H9 (cell line): ENCODE results near the gene THRB. TPM values are rescaled to one million over a fixed set of nuclear protein-coding genes. Genes with fewer than 3 reads are reported as not detected.

Source experiments
- DNase-seq: peaks from one replicate; pipeline ENCODE4 v3.0.0-alpha.2; 2017
- H2AFZ ChIP-seq: one replicate; pipeline ENCODE4 v1.6.1; 2013; ENCODE audit warnings: mild to moderate bottlenecking, low read length, control low read depth, moderate library complexity
- H2AK5ac ChIP-seq: 2 replicates; pipeline ENCODE4 v1.6.1; 2013; ENCODE audit warnings: low read length, control low read depth, mixed read lengths; ENCODE audit not compliant: insufficient read length
- H2BK120ac ChIP-seq: one replicate; pipeline ENCODE4 v1.6.1; 2013; ENCODE audit warnings: low read depth, mild to moderate bottlenecking, low read length, control low read depth, inconsistent platforms; ENCODE audit not compliant: poor library complexity, severe bottlenecking
- H2BK12ac ChIP-seq: 2 replicates; pipeline ENCODE4 v1.6.1; 2013; ENCODE audit warnings: low read length, control low read depth, mixed read lengths, low read depth; ENCODE audit not compliant: insufficient read length
- H2BK15ac ChIP-seq: 2 replicates; pipeline ENCODE4 v1.6.1; 2013; ENCODE audit warnings: low read depth, low read length, control low read depth
- H2BK20ac ChIP-seq: one replicate; pipeline ENCODE4 v1.6.1; 2013; ENCODE audit warnings: low read depth, mild to moderate bottlenecking, low read length, control low read depth, inconsistent platforms; ENCODE audit not compliant: poor library complexity, severe bottlenecking
- H2BK5ac ChIP-seq: 2 replicates; pipeline ENCODE4 v1.6.1; 2013; ENCODE audit warnings: low read length, control low read depth, mixed read lengths; ENCODE audit not compliant: insufficient read length
- H3K14ac ChIP-seq: 2 replicates; pipeline ENCODE4 v1.6.1; 2013; ENCODE audit warnings: low read length, control low read depth; ENCODE audit not compliant: insufficient read depth
- H3K18ac ChIP-seq: 2 replicates; pipeline ENCODE4 v1.6.1; 2013; ENCODE audit warnings: low read depth, mild to moderate bottlenecking, mixed read lengths, low read length, control low read depth; ENCODE audit not compliant: insufficient read length
- H3K23ac ChIP-seq: 2 replicates; pipeline ENCODE4 v1.6.1; 2013; ENCODE audit warnings: low read length, control low read depth, mixed read lengths, low read depth; ENCODE audit not compliant: insufficient read length
- H3K23me2 ChIP-seq: 2 replicates; pipeline ENCODE4 v1.6.1; 2013; ENCODE audit warnings: low read depth, mild to moderate bottlenecking, mixed read lengths, low read length, control low read depth; ENCODE audit not compliant: insufficient read length, poor library complexity, severe bottlenecking
- H3K27ac ChIP-seq: 2 replicates; pipeline ENCODE4 v1.5.1; 2013; ENCODE audit warnings: low read length, control low read depth, mixed read lengths, low read depth; ENCODE audit not compliant: insufficient read length
- H3K27me3 ChIP-seq: 2 replicates; pipeline ENCODE4 v1.6.1; 2013; ENCODE audit warnings: low read length, control low read depth, inconsistent platforms; ENCODE audit not compliant: insufficient read depth
- H3K4ac ChIP-seq: 2 replicates; pipeline ENCODE4 v1.6.1; 2013; ENCODE audit warnings: low read depth, mild to moderate bottlenecking, control low read depth, inconsistent platforms, low read length, moderate library complexity
- H3K4me1 ChIP-seq: 2 replicates; pipeline ENCODE4 v1.6.1; 2013; ENCODE audit warnings: low read length, control low read depth, inconsistent platforms; ENCODE audit not compliant: insufficient read depth
- H3K4me2 ChIP-seq: 2 replicates; pipeline ENCODE4 v1.6.1; 2013; ENCODE audit warnings: low read length, control low read depth, mixed read lengths; ENCODE audit not compliant: insufficient read length, insufficient read depth
- H3K56ac ChIP-seq: 2 replicates; pipeline ENCODE4 v1.6.1; 2013; ENCODE audit warnings: low read depth, mild to moderate bottlenecking, mixed read lengths, low read length, control low read depth; ENCODE audit not compliant: insufficient read length
- H3K79me1 ChIP-seq: 2 replicates; pipeline ENCODE4 v1.6.1; 2013; ENCODE audit warnings: low read depth, mild to moderate bottlenecking, moderate library complexity, low read length, control low read depth, inconsistent platforms; ENCODE audit not compliant: insufficient read depth, poor library complexity, severe bottlenecking
- H3K79me2 ChIP-seq: 2 replicates; pipeline ENCODE4 v1.6.1; 2013; ENCODE audit warnings: low read length, control low read depth, inconsistent platforms; ENCODE audit not compliant: insufficient read depth
- H3K9ac ChIP-seq: 2 replicates; pipeline ENCODE4 v1.6.1; 2013; ENCODE audit warnings: low read length, control low read depth, mixed read lengths; ENCODE audit not compliant: insufficient read length; ENCODE audit errors: extremely low read depth
- H3K9me3 ChIP-seq: one replicate; pipeline ENCODE4 v1.6.1; 2013; ENCODE audit warnings: low read depth, low read length, inconsistent platforms; ENCODE audit not compliant: control insufficient read depth
- H3T11ph ChIP-seq: one replicate; pipeline ENCODE4 v1.6.1; 2013; ENCODE audit warnings: mild to moderate bottlenecking, low read length, control low read depth, inconsistent platforms
- H4K20me1 ChIP-seq: one replicate; pipeline ENCODE4 v1.6.1; 2013; ENCODE audit not compliant: control insufficient read depth, insufficient read length, insufficient read depth
- H4K5ac ChIP-seq: 2 replicates; pipeline ENCODE4 v1.6.1; 2013; ENCODE audit warnings: low read depth, mild to moderate bottlenecking, mixed read lengths, low read length, control low read depth; ENCODE audit not compliant: insufficient read length
- H4K8ac ChIP-seq: replicated peaks from 2 replicates; pipeline ENCODE4 v1.6.1; 2013; ENCODE audit warnings: low read length, control low read depth, mixed read lengths, low read depth; ENCODE audit not compliant: insufficient read length
- H4K91ac ChIP-seq: 2 replicates; pipeline ENCODE4 v1.6.1; 2013; ENCODE audit warnings: low read depth, mild to moderate bottlenecking, moderate library complexity, mixed read lengths, low read length, control low read depth; ENCODE audit not compliant: insufficient read length
- H3K27ac Mint-ChIP-seq, 3 experiments: 2 replicates in 2 of 3; 3 replicates in 1 of 3; pipeline ENCODE4 v1.8.0; 2020 to 2021; ENCODE audit warnings: mixed read lengths in 3 of 3, mild to moderate bottlenecking in 1 of 3, moderate library complexity in 1 of 3
- H3K27me3 Mint-ChIP-seq: 2 replicates; pipeline ENCODE4 v1.8.0; 2021; ENCODE audit warnings: low read depth, mild to moderate bottlenecking, moderate library complexity, mixed read lengths
- H3K36me3 Mint-ChIP-seq, 3 experiments: 2 replicates in 2 of 3; 3 replicates in 1 of 3; pipeline ENCODE4 v1.8.0; 2020 to 2021; ENCODE audit warnings: low read depth in 3 of 3, mixed read lengths in 3 of 3; ENCODE audit not compliant: insufficient read depth in 1 of 3
- H3K4me1 Mint-ChIP-seq, 2 experiments: 2 replicates each; pipeline ENCODE4 v1.8.0; 2020; ENCODE audit warnings: mixed read lengths in 2 of 2
- H3K4me3 Mint-ChIP-seq, 2 experiments: 2 replicates in 1 of 2; 3 replicates in 1 of 2; pipeline ENCODE4 v1.8.0; 2020 to 2021; ENCODE audit warnings: mild to moderate bottlenecking in 2 of 2, mixed read lengths in 2 of 2, moderate library complexity in 1 of 2
- H3K9me3 Mint-ChIP-seq, 2 experiments: 2 replicates in 1 of 2; 3 replicates in 1 of 2; pipeline ENCODE4 v1.8.0; 2020; ENCODE audit warnings: mild to moderate bottlenecking in 2 of 2, mixed read lengths in 2 of 2, moderate library complexity in 1 of 2
- WGBS: extraction: QIAGEN DNeasy Blood & Tissue Kit; methylation state at CpG from one replicate; pipeline ENCODE4 v1.1.7; 2013; ENCODE audit warnings: missing lambda C conversion rate, low lambda C conversion rate, mixed read lengths; ENCODE audit not compliant: insufficient read length; ENCODE audit errors: extremely low coverage; 5-methylcytosine and 5-hydroxymethylcytosine counted together
- total RNA-seq: library from RNA; stranded (reverse); gene quantifications from 2 replicates; pipeline ENCODE4 v1.2.1, GENCODE V29; 2021
- TF ChIP-seq, protein P1 (sequence below): fragments of 200-600 bp; sonication (generic); conservative IDR thresholded peaks from 3 replicates; pipeline ENCODE4 v1.8.0; 2021; ENCODE audit warnings: antibody characterized with exemption, mild to moderate bottlenecking

Gene THRB
- total RNA-seq, 1 experiment from 2014 or later = 8.6 TPM

DNA sequence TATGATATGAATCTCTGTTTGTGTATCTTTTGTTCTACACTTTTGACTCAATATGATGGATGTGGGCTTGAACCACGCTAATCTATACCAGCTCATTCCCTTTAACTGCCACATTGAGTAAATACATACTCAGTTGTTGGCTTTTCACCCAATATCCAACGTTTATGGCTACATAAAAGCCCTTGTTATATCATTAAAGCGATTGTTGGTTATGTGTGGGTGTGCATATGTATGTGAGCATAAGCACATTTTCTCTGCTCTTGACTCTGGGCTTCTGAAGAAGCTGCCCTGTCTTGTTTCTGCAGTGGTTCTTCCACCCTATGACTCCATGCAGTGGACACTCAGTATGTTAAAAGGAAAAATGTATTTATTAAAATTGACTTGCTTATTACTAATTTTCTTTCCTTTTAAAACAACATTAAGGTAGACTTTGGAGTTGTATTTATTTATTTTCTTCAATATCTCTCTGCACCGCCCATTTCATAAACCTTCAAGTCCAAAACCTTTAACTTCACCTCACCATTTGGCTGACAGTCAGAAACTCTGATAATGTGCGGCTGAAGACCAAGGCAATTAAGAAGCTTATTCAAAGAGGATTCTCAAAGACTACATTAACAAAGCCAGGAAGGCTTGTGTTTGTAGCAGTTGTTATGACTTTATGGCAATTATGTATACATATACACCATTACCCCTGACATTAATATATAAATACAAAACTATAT is 156.1 kb downstream of the THRB start:
- H3K4me1 ChIP-seq = no peaks in the 10 kb centered on the region
- H2BK15ac ChIP-seq = no peak overlapping the region
- Mint-ChIP-seq H3K27ac (no peak overlapping the region), H3K4me3 (no peak overlapping the region), H3K36me3 (no peaks in the 10 kb centered on the region), H3K9me3 (no peaks in the 10 kb centered on the region), H3K27me3 (no peaks in the 10 kb centered on the region), H3K4me1 (peaks cover 3 to 11% of the 10 kb centered on the region in 2 experiments; a peak in 2 of 4 replicates)
- H2BK12ac ChIP-seq = no peak overlapping the region
- H3K4ac ChIP-seq = no peak overlapping the region
- H2AK5ac ChIP-seq = no peak overlapping the region
- no peak for DNase-seq
- H3K56ac ChIP-seq = no peak overlapping the region
- H3K9me3 ChIP-seq = no peaks in the 10 kb centered on the region
- H3K14ac ChIP-seq = no peak overlapping the region
- H3K79me1 ChIP-seq = no peaks in the 10 kb centered on the region
- no peak overlapping the region for H2AFZ ChIP-seq
- H2BK120ac ChIP-seq = no peak overlapping the region
- H3K23ac ChIP-seq = no peak overlapping the region
- no peak overlapping the region for H4K5ac ChIP-seq
- H2BK5ac ChIP-seq = no peak overlapping the region
- H4K8ac ChIP-seq = no peak overlapping the region
- no peaks in the 10 kb centered on the region for H3K79me2 ChIP-seq
- H3T11ph ChIP-seq = no peak overlapping the region
- H3K27ac ChIP-seq = no peak overlapping the region
- TF ChIP-seq, protein P1, sequence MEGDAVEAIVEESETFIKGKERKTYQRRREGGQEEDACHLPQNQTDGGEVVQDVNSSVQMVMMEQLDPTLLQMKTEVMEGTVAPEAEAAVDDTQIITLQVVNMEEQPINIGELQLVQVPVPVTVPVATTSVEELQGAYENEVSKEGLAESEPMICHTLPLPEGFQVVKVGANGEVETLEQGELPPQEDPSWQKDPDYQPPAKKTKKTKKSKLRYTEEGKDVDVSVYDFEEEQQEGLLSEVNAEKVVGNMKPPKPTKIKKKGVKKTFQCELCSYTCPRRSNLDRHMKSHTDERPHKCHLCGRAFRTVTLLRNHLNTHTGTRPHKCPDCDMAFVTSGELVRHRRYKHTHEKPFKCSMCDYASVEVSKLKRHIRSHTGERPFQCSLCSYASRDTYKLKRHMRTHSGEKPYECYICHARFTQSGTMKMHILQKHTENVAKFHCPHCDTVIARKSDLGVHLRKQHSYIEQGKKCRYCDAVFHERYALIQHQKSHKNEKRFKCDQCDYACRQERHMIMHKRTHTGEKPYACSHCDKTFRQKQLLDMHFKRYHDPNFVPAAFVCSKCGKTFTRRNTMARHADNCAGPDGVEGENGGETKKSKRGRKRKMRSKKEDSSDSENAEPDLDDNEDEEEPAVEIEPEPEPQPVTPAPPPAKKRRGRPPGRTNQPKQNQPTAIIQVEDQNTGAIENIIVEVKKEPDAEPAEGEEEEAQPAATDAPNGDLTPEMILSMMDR = no peak
- no peak overlapping the region for H3K9ac ChIP-seq
- H3K27me3 ChIP-seq = no peaks in the 10 kb centered on the region
- no CpG with 5 or more reads among the region's 5 CpGs for WGBS
- H4K20me1 ChIP-seq = no peaks in the 10 kb centered on the region
- no peak overlapping the region for H2BK20ac ChIP-seq
- H4K91ac ChIP-seq = no peak overlapping the region
- H3K23me2 ChIP-seq = no peaks in the 10 kb centered on the region
- no peak overlapping the region for H3K4me2 ChIP-seq
- no peak overlapping the region for H3K18ac ChIP-seq
